ENCODE measurements around the gene FOXF2. TPM values are rescaled to one million over a fixed set of nuclear protein-coding genes. Genes with fewer than 3 reads are reported as not detected.

FOXF2 gene
- total and polyA plus RNA-seq, 2 of the 13 experiments (the other 11 are each of a cell fraction or from before 2014, with no cell fraction given): not detected

- DNase-seq (ENCODE audit: low spot score): no peak
- Histone ChIP-seq H3K4me3 (replicated peaks in 1 of 3; ENCODE audit: insufficient read depth in 1 of 3, low read depth in 2 of 3, low read length in 3 of 3) (no peak overlapping the region), H3K9ac (ENCODE audit: insufficient read depth, low read depth, low read length) (no peak overlapping the region), H2AFZ (ENCODE audit: low read length) (no peak overlapping the region), H3K4me1 (ENCODE audit: insufficient read depth, low read length) (peaks cover 3% of the 10 kb centered on the region; the same call in 1 of the 2 replicates), H3K36me3 (replicated peaks in 1 of 2; ENCODE audit: control insufficient read depth in 1 of 2, insufficient read depth in 2 of 2, low read length in 2 of 2) (no peaks in the 10 kb centered on the region), H3K9me3 (ENCODE audit: low read length) (no peaks in the 10 kb centered on the region), H4K20me1 (ENCODE audit: insufficient read depth, low read length) (no peaks in the 10 kb centered on the region; the same call in 1 of the 2 replicates), H3K27ac (ENCODE audit: extremely low read length, insufficient read depth, low read length) (no peak overlapping the region), H3K27me3 (ENCODE audit: control insufficient read depth in 1 of 2, insufficient read depth in 2 of 2, low read length in 2 of 2) (peaks cover 16 to 88% of the 10 kb centered on the region in 2 experiments; a peak in 4 of 5 replicates), H3K79me2 (ENCODE audit: insufficient read depth, low read length) (no peaks in the 10 kb centered on the region), H3K4me2 (ENCODE audit: low read depth, low read length) (no peak overlapping the region)
- ChIA-PET POLR2A (no interaction called here), CTCF (ENCODE audit: low intra/inter-chr PET ratio, low total read pairs) (no interaction called here)
- intact Hi-C loops (cut with micrococcal nuclease; ENCODE audit: unreplicated experiment) (no loop called here), in situ Hi-C loops (cut with HindIII; ENCODE audit: extremely low pct_ligation_motif_present, low pct_unique_long_range_greater_than_20kb) (no loop called here)
- no TSS peak for BruUV-seq (replicated peaks)
- FAIRE-seq: no peak
- 6% methylated on average over 5 of the region's 5 CpGs for WGBS (ENCODE audit: low lambda C conversion rate)
- TF ChIP-seq PLSCR1 (CRISPR knock-in tag; IDR thresholded peaks at IDR 0.05; ENCODE audit: borderline replicate concordance) (no peak), CHCHD3 (CRISPR knock-in tag; IDR thresholded peaks at IDR 0.05) (no peak), JUN (CRISPR knock-in tag; IDR thresholded peaks at IDR 0.05) (no peak), MATR3 (CRISPR knock-in tag; IDR thresholded peaks at IDR 0.05) (no peak), SOX5 (CRISPR knock-in tag; IDR thresholded peaks at IDR 0.05; ENCODE audit: borderline replicate concordance) (no peak), ZNF407 (CRISPR knock-in tag; IDR thresholded peaks at IDR 0.05; ENCODE audit: not compliant biosample characterization) (no peak), ZNF550 (CRISPR knock-in tag; IDR thresholded peaks at IDR 0.05; ENCODE audit: borderline replicate concordance) (no peak), DMAP1 (CRISPR knock-in tag; IDR thresholded peaks at IDR 0.05) (no peak), ZNF576 (CRISPR knock-in tag; IDR thresholded peaks at IDR 0.05) (no peak), GMEB2 (CRISPR knock-in tag; IDR thresholded peaks at IDR 0.05; ENCODE audit: low read depth) (no peak), ZNF770 (CRISPR knock-in tag; IDR thresholded peaks at IDR 0.05) (no peak)
- no peak for ATAC-seq
These were observed 12.7 kb upstream of the FOXF2 start for GRCh38 chr6:1376653-1377052.

Data from HepG2 (cell line).